ENCODE results near the gene TRPM1.

DNA sequence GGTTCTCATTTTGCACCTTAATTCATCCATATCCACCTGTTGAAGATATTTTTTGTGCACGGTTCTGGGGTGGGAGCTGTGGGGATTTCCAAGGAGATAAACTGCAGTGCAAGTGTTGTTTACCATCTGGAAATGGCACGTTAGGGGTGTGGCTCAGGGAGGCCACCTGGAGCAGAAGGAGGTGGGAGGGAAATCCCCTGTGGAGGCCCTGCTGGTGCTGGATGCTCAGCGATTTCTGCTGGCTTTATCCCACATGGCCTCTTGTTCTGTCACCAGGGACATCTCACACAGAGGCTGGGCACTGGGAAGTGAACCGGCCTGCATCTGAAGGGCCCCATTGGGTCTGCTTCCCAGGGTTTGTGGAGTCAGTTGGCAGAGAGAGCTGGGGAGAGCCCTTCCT, 24.3 kb downstream of the TRPM1 start:
- no peak for TF ChIP-seq POLR2A (IDR thresholded peaks at IDR 0.05)
- TF ChIP-seq, protein P1, sequence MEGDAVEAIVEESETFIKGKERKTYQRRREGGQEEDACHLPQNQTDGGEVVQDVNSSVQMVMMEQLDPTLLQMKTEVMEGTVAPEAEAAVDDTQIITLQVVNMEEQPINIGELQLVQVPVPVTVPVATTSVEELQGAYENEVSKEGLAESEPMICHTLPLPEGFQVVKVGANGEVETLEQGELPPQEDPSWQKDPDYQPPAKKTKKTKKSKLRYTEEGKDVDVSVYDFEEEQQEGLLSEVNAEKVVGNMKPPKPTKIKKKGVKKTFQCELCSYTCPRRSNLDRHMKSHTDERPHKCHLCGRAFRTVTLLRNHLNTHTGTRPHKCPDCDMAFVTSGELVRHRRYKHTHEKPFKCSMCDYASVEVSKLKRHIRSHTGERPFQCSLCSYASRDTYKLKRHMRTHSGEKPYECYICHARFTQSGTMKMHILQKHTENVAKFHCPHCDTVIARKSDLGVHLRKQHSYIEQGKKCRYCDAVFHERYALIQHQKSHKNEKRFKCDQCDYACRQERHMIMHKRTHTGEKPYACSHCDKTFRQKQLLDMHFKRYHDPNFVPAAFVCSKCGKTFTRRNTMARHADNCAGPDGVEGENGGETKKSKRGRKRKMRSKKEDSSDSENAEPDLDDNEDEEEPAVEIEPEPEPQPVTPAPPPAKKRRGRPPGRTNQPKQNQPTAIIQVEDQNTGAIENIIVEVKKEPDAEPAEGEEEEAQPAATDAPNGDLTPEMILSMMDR (IDR thresholded peaks at IDR 0.05), result no peak
